Heart right ventricle (tissue), 16 donors: ENCODE measurements around the gene SRSF8. TPM values are rescaled to one million over a fixed set of nuclear protein-coding genes. Genes with fewer than 3 reads are reported as not detected.
A peak's percentile ranks its signal among the peaks of the same experiment; 100 is the strongest.

Experiments used
- ATAC-seq, 8 donors: fragments of 200-7000 bp; cut with Tn5 transposase; one replicate each; pipeline ENCODE4 v1.9.1; 2020; ENCODE audit warnings: mild to moderate bottlenecking in 8 of 8, moderate library complexity in 8 of 8, moderate number of reproducible peaks in 1 of 8
- DNase-seq, 2 donors: peaks; one replicate each; pipeline ENCODE4 v3.0.0-alpha.2; 2020
- H3K27ac ChIP-seq, 10 donors: fragments of 200-600 bp; sonication (generic) in 2 of 10; one replicate each; pipeline versions ENCODE4 v1.5.0 to v1.8.0; 2020 to 2022; ENCODE audit warnings: mild to moderate bottlenecking in 3 of 10
- H3K27me3 ChIP-seq, 7 donors: fragments of 200-600 bp; one replicate each; pipeline ENCODE4 v1.8.0; 2021 to 2022; ENCODE audit warnings: mild to moderate bottlenecking in 2 of 7
- H3K36me3 ChIP-seq, 9 donors: fragments of 200-600 bp; sonication (generic) in 1 of 9; one replicate each; pipeline versions ENCODE4 v1.5.0 to v1.8.0; 2020 to 2022; ENCODE audit warnings: mild to moderate bottlenecking in 2 of 9
- H3K4me1 ChIP-seq, 9 donors: fragments of 200-600 bp; sonication (generic) in 1 of 9; one replicate each; pipeline versions ENCODE4 v1.5.0 to v1.8.0; 2020 to 2022; ENCODE audit warnings: mild to moderate bottlenecking in 4 of 9
- H3K4me3 ChIP-seq, 10 donors: fragments of 200-600 bp; sonication (generic) in 2 of 10; one replicate each; pipeline versions ENCODE4 v1.5.0 to v1.8.0; 2020 to 2022; ENCODE audit warnings: mild to moderate bottlenecking in 7 of 10, moderate library complexity in 2 of 10
- H3K9me3 ChIP-seq, 11 donors: fragments of 200-600 bp in 10 of 11; sonication (generic) in 2 of 11; one replicate each; pipeline versions ENCODE4 v1.5.0 to v1.8.0; 2013 to 2022; ENCODE audit warnings: mild to moderate bottlenecking in 2 of 11, control low read depth in 1 of 11, moderate library complexity in 1 of 11
- WGBS, 2 donors: extraction: QIAGEN DNeasy Blood & Tissue Kit; methylation state at CpG; one replicate each; pipeline ENCODE4 v1.1.7; 2013; ENCODE audit warnings: inconsistent platforms in 1 of 2; 5-methylcytosine and 5-hydroxymethylcytosine counted together
- intact Hi-C, 10 donors: fragments of 100-400 bp; cut with DNase I; formaldehyde crosslinking; loops; one replicate each; pipeline versions ENCODE4 v1.11.1 to v1.14.2; 2022
- polyA plus RNA-seq, 2 donors: library from polyadenylated mRNA; stranded (reverse); fragments of 200-250 nt; gene quantifications; one replicate each; pipeline ENCODE4 v1.2.3, GENCODE V29; 2013
- total RNA-seq, 10 donors: library from RNA; stranded (reverse); fragmentation: NEBNext Ultra II Directional in 3 of 10; extraction: Animal tissue kit (Norgen Biotek cat#: 25700) in 3 of 10; gene quantifications; one replicate each; pipeline versions ENCODE4 v1.2.1 to v1.2.4, GENCODE V29; 2021 to 2023
- TF ChIP-seq, protein P1 (sequence below), 9 donors: fragments of 200-600 bp; sonication (generic) in 2 of 9; IDR thresholded peaks; one replicate each; pipeline versions ENCODE4 v1.5.0 to v1.8.0; 2021 to 2022; ENCODE audit warnings: antibody characterized with exemption in 9 of 9, mild to moderate bottlenecking in 5 of 9, moderate library complexity in 1 of 9
- donor health status: Arrhythmogenic right ventricular cardiomyopathy.
- donor health status: ischemic (EF 13 %, LVEDD 7.1; RV severe dilation, severe dysfunction).
- donor health status: healthy with polysubstance abuse.
- donor health status: DM: no; HTN: yes; CAD: no.
- donor health status: DM: no; HTN: no; CAD: no.
- donor health status: ischemic (EF 25% LVEDD 6.9; RV normal size, moderate dysfunction).
- donor health status: ischemic (EF 25% LVEDD 5.7; RV mildly dilated, moderate dysfunction).
- donor health status: healthy.
- donor health status: DM: yes; HTN: yes; CAD: no.
- donor health status: Ischemic cardiomyopathy.
- donor health status: ischemic (EF 35%, LVEDD 5.7; RV mildly dilated, moderate dysfunction).
- donor health status: nonischemic (EF 11% LVEDD 7.7; RV severe dilation, severe dysfunction).
- donor health status: DM: yes; HTN: yes; CAD: no.
- donor health status: PGD.
- donor health status: ischemic (EF 29% LVEDD 5.4; RV normal size, mild dysfunction).
- donor health status: nonischemic (EF 23%, LVEDD 6.1; RV moderate dilation, normal function).

SRSF8 gene
- total and polyA plus RNA-seq, 12 donors: 17.1 to 28.0 (median 20.8) TPM

- DNase-seq (no peak), ATAC-seq (no peak)
- no peak overlapping the region for H3K4me3 ChIP-seq
- peaks cover 0 to 33% (median 15%) of the 10 kb centered on the region in 9 donors for H3K4me1 ChIP-seq
- 88 to 89% methylated on average over 5 of the region's 5 CpGs for WGBS, 2 donors
- H3K9me3 ChIP-seq: no peaks in the 10 kb centered on the region
- H3K36me3 ChIP-seq: peaks cover 0 to 4% (median 0%) of the 10 kb centered on the region in 9 donors
- H3K27ac ChIP-seq: no peak overlapping the region
- H3K27me3 ChIP-seq: no peaks in the 10 kb centered on the region
- TF ChIP-seq, protein P1, sequence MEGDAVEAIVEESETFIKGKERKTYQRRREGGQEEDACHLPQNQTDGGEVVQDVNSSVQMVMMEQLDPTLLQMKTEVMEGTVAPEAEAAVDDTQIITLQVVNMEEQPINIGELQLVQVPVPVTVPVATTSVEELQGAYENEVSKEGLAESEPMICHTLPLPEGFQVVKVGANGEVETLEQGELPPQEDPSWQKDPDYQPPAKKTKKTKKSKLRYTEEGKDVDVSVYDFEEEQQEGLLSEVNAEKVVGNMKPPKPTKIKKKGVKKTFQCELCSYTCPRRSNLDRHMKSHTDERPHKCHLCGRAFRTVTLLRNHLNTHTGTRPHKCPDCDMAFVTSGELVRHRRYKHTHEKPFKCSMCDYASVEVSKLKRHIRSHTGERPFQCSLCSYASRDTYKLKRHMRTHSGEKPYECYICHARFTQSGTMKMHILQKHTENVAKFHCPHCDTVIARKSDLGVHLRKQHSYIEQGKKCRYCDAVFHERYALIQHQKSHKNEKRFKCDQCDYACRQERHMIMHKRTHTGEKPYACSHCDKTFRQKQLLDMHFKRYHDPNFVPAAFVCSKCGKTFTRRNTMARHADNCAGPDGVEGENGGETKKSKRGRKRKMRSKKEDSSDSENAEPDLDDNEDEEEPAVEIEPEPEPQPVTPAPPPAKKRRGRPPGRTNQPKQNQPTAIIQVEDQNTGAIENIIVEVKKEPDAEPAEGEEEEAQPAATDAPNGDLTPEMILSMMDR (IDR thresholded peaks at IDR 0.05): no peak
- intact Hi-C loops: no loop called here
Measured at GRCh38 chr11:95103701-95104100, 37.0 kb downstream of the SRSF8 start.

- TF ChIP-seq, protein P1 (IDR thresholded peaks at IDR 0.05): no peak
- no peak overlapping the region for H3K27ac ChIP-seq
- no peak for ATAC-seq
- no peak for DNase-seq
- intact Hi-C loops: no loop called here
- H3K4me1 ChIP-seq: peaks cover 0 to 39% (median 19%) of the 10 kb centered on the region in 9 donors
- H3K36me3 ChIP-seq: peaks cover 0 to 4% (median 0%) of the 10 kb centered on the region in 9 donors
- no peaks in the 10 kb centered on the region for H3K27me3 ChIP-seq
- no peaks in the 10 kb centered on the region for H3K9me3 ChIP-seq
- 85% methylated on average over 6 of the region's 6 CpGs for WGBS, 2 donors
- no peak overlapping the region for H3K4me3 ChIP-seq
Measured at GRCh38 chr11:95104121-95104830, 37.6 kb downstream of the SRSF8 start.

DNA sequence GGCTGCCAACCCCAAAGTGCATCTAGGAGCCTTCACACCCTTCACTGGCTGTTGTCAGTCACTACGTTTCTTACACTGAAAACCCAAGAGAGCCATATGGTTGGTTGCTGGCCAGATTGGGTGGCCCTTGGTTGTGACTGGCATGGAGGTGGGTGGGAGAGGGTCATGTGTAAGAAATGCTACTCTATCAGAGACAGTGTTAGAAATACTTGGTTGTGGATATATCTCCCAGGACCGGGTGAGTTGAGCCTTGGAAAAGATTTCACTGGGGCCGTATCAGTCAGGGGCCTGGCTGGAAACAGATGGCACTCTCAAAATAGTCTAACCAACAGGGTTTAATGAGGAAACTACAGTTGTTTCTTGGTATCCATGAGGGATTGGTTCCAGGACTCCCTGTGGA is 38.1 kb downstream of the SRSF8 start:
- WGBS, 2 donors: 84 to 88% methylated on average over 3 of the region's 3 CpGs
- Histone ChIP-seq H3K4me3 (no peak overlapping the region), H3K4me1 (peaks cover 0 to 42% (median 23%) of the 10 kb centered on the region in 9 donors), H3K27ac (no peak overlapping the region), H3K9me3 (no peaks in the 10 kb centered on the region), H3K36me3 (peaks cover 0 to 4% (median 0%) of the 10 kb centered on the region in 9 donors), H3K27me3 (no peaks in the 10 kb centered on the region)
- intact Hi-C loops: loop anchor here in 3 of 10 donors (5.0 kb wide), 2 partner anchors 33 to 42 kb away; no protein-coding TSS in a partner anchor
- DNase-seq (no peak), ATAC-seq (no peak)
- TF ChIP-seq, protein P1 (IDR thresholded peaks at IDR 0.05): no peak

DNA sequence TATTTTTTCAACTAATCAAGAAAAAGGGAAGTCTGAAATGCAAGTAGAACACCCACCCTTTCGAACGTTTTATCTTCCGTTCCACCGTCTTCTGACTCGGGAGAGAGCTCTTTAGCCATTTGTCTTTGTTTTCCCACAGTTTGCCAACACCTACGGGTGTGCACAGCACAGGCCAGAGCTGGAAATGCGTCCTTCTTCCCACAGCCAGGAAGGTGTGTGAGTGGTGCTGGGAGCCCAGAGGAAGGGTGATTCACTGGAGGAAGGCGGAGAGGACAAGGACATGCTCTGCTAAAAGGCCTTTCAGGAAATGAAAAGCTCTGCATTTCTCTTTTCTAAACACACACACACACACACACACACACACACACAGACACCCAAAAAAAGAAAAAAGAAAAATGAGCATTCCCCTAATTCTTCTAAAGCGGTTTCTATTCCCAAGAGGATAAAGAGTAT is 41.5 kb downstream of the SRSF8 start:
- peaks cover 0 to 51% (median 28%) of the 10 kb centered on the region in 9 donors for H3K4me1 ChIP-seq
- H3K9me3 ChIP-seq: no peaks in the 10 kb centered on the region
- intact Hi-C loops: loop anchor here in 5 of 10 donors (2.0 to 5.0 kb wide), 3 partner anchors 36 to 43 kb away; no protein-coding TSS in a partner anchor
- H3K27ac ChIP-seq: peak overlapping the region; percentile 43 to 86 (median 80)
- DNase-seq (peak; percentile 23 to 66), ATAC-seq (peak; percentile 65 to 96 (median 92))
- TF ChIP-seq, protein P1 (IDR thresholded peaks at IDR 0.05): no peak
- H3K4me3 ChIP-seq: peak overlapping the region in 3 of 10 donors; percentile 11 to 17 (median 15)
- peaks cover 0 to 4% (median 0%) of the 10 kb centered on the region in 9 donors for H3K36me3 ChIP-seq
- 40 to 45% methylated on average over 9 of the region's 9 CpGs for WGBS, 2 donors
- no peaks in the 10 kb centered on the region for H3K27me3 ChIP-seq
